ENCODE results near the gene SOCS1. TPM values are rescaled to one million over a fixed set of nuclear protein-coding genes. Genes with fewer than 3 reads are reported as not detected.

Gene SOCS1
- total and polyA plus RNA-seq, 2 of the 8 experiments (the other 6 are each of a cell fraction or from before 2014, with no cell fraction given), result 21.0 to 48.9 TPM

- H3K56ac ChIP-seq (replicated peaks; ENCODE audit: insufficient read length, low read depth, low read length), result no peak overlapping the region
- no peaks in the 10 kb centered on the region for H3K36me3 ChIP-seq (ENCODE audit: control insufficient read depth in 2 of 4, insufficient read depth in 4 of 4, low read length in 3 of 4)
- TF ChIP-seq NRF1 (IDR thresholded peaks at IDR 0.05; ENCODE audit: low read depth, low read length), result no peak
- TF ChIP-seq ATF3 (IDR thresholded peaks at IDR 0.05; ENCODE audit: insufficient read depth, low read depth, low read length), result no peak
- TF ChIP-seq EP300 (IDR thresholded peaks at IDR 0.05; ENCODE audit: borderline replicate concordance in 1 of 2, low read depth in 2 of 2, low read length in 2 of 2), result no peak
- no peak for TF ChIP-seq SRF (IDR thresholded peaks at IDR 0.05; ENCODE audit: low read depth, low read length)
- TF ChIP-seq SIX5 (IDR thresholded peaks at IDR 0.05; ENCODE audit: low read depth, low read length), result no peak
- TF ChIP-seq ZNF274 (IDR thresholded peaks at IDR 0.05; ENCODE audit: borderline replicate concordance, extremely low read depth, low read length), result no peak
- no peak for TF ChIP-seq SAP30 (IDR thresholded peaks at IDR 0.05; ENCODE audit: insufficient read depth, insufficient replicate concordance, low read length)
- TF ChIP-seq HDAC2 (IDR thresholded peaks at IDR 0.05; ENCODE audit: borderline replicate concordance in 1 of 2, low read depth in 2 of 2, low read length in 2 of 2), result no peak
- no peak for TF ChIP-seq CEBPB (IDR thresholded peaks at IDR 0.05; ENCODE audit: low read depth, low read length)
- TF ChIP-seq CHD1 (IDR thresholded peaks at IDR 0.05; ENCODE audit: low read depth, low read length), result no peak
Measured at GRCh38 chr16:11239644-11240632, 16.1 kb downstream of the SOCS1 start.

More at GRCh38 chr16:11239644-11240632, 16.1 kb downstream of the SOCS1 start:
- no peak for FAIRE-seq
- Histone ChIP-seq H4K91ac (replicated peaks; ENCODE audit: insufficient read length, low read length) (no peak overlapping the region), H3K79me2 (ENCODE audit: control insufficient read depth in 1 of 2, insufficient read depth in 2 of 2, low read length in 2 of 2) (no peaks in the 10 kb centered on the region), H3K23me2 (ENCODE audit: low read depth, low read length) (no peaks in the 10 kb centered on the region; the same call in 1 of the 2 replicates), H3K14ac (ENCODE audit: insufficient read length) (no peak overlapping the region), H2BK120ac (replicated peaks; ENCODE audit: low read depth, low read length) (no peak overlapping the region), H3K27me3 (replicated peaks in 1 of 4; ENCODE audit: control insufficient read depth in 3 of 4, extremely low read depth in 1 of 4, insufficient read depth in 3 of 4, low read length in 3 of 4) (no peaks in the 10 kb centered on the region), H2BK20ac (ENCODE audit: low read length) (no peak overlapping the region), H2BK15ac (ENCODE audit: low read length) (no peak overlapping the region), H3K4me2 (ENCODE audit: insufficient read depth in 1 of 2, low read depth in 2 of 2, low read length in 2 of 2) (no peak overlapping the region), H3K9me3 (ENCODE audit: insufficient read depth in 2 of 2, low read depth in 1 of 2, low read length in 1 of 2) (0 out of 4 replicates have a peak, but pooled peaks cover 0 to 3% of the 10 kb centered on the region in 2 experiments), H3K9ac (replicated peaks in 1 of 4; ENCODE audit: extremely low read depth in 1 of 4, low read depth in 3 of 4, low read length in 3 of 4) (no peak overlapping the region), H4K20me1 (replicated peaks in 1 of 2; ENCODE audit: control insufficient read depth in 1 of 2, insufficient read depth in 2 of 2, low read length in 2 of 2) (no peaks in the 10 kb centered on the region), H3K4ac (replicated peaks; ENCODE audit: insufficient read length, low read depth, low read length) (no peak overlapping the region), H2BK12ac (ENCODE audit: low read depth, low read length) (no peak overlapping the region), H4K8ac (ENCODE audit: extremely low read depth, insufficient read depth, low read length) (no peak overlapping the region), H2BK5ac (ENCODE audit: low read depth, low read length) (no peak overlapping the region), H3K4me1 (replicated peaks in 1 of 4; ENCODE audit: control insufficient read depth in 3 of 4, insufficient read depth in 4 of 4, low read length in 3 of 4) (peaks cover 0 to 6% (median 3%) of the 10 kb centered on the region in 4 experiments; a peak in 2 of 7 replicates), H4K5ac (ENCODE audit: insufficient read length, low read depth, low read length) (no peak overlapping the region), H3K79me1 (ENCODE audit: low read depth, low read length) (no peaks in the 10 kb centered on the region), H2AFZ (ENCODE audit: low read length) (no peak overlapping the region), H3K18ac (ENCODE audit: extremely low read depth, low read length) (no peak overlapping the region), H3K23ac (ENCODE audit: insufficient read length) (no peak overlapping the region), H3K27ac (ENCODE audit: low read depth, low read length) (no peak overlapping the region), H2AK5ac (ENCODE audit: low read depth, low read length) (no peak overlapping the region), H3K4me3 (ENCODE audit: extremely low read depth in 1 of 4, insufficient read depth in 2 of 4, low read depth in 3 of 4, low read length in 4 of 4) (no peak overlapping the region)
- ChIA-PET POLR2A (ENCODE audit: partially characterized antibody) (interaction anchor here (1.2 to 3.5 kb wide), 3 partner anchors 10 to 15 kb away, joined by 6 to 21 read pairs (median 10); no protein-coding TSS in a partner anchor), CTCF (ENCODE audit: partially characterized antibody) (interaction anchor here (0.6 to 1.6 kb wide), 4 partner anchors 11 to 196 kb away, joined by 3 to 5 read pairs (median 4); no protein-coding TSS in a partner anchor)
- no peak for DNase-seq (ENCODE audit: low read depth in 1 of 2, low spot score in 2 of 2)
- WGBS, 2 experiments (ENCODE audit: extremely low coverage in 1 of 2, insufficient coverage in 1 of 2, insufficient read length in 1 of 2, insufficient replicate concordance in 2 of 2, low coverage in 1 of 2, low lambda C conversion rate in 2 of 2, missing lambda C conversion rate in 1 of 2), result 79% methylated on average over 10 of the region's 10 CpGs; no CpG with 5 or more reads in 1 of the 2 experiments

Data from H1 (cell line).